Activated CD4-positive, alpha-beta T cell treated with anti-CD3 and anti-CD28 coated beads, Interleukin-2, amount 10 ng/mL, durations not matched to agents 7 days and 5 days (primary cell): ENCODE data around the gene FEM1B. TPM values are rescaled to one million over a fixed set of nuclear protein-coding genes. Genes with fewer than 3 reads are reported as not detected.
A peak's percentile ranks its signal among the peaks of the same experiment; 100 is the strongest.

Source experiments
- CTCF ChIA-PET: fragments of 350-600 bp; sonication (Branson Sonifier 250); formaldehyde crosslinking; loops from one replicate; lab custom pipeline; 2021; ENCODE audit warnings: antibody characterized with exemption; lab: Charles Lee
- POLR2A ChIA-PET: fragments of 350-600 bp; sonication (Branson Sonifier 250); formaldehyde crosslinking; loops from one replicate; lab custom pipeline; 2021; ENCODE audit warnings: antibody characterized with exemption; lab: Charles Lee
- DNase-seq: peaks from one replicate; pipeline ENCODE4 v3.0.0-alpha.2; 2020
- H3K27ac Mint-ChIP-seq: one replicate; pipeline ENCODE4 v1.8.0; 2021; ENCODE audit warnings: mild to moderate bottlenecking, moderate library complexity, mixed read lengths
- H3K27me3 Mint-ChIP-seq: one replicate; pipeline ENCODE4 v1.8.0; 2021; ENCODE audit warnings: mixed read lengths
- H3K36me3 Mint-ChIP-seq: one replicate; pipeline ENCODE4 v1.8.0; 2021; ENCODE audit warnings: low read depth, mixed read lengths
- H3K4me1 Mint-ChIP-seq: one replicate; pipeline ENCODE4 v1.8.0; 2021; ENCODE audit warnings: mixed read lengths
- H3K4me3 Mint-ChIP-seq: one replicate; pipeline ENCODE4 v1.8.0; 2021; ENCODE audit warnings: mild to moderate bottlenecking, moderate library complexity, mixed read lengths
- H3K9me3 Mint-ChIP-seq: one replicate; pipeline ENCODE4 v1.8.0; 2021; ENCODE audit warnings: mixed read lengths
- total RNA-seq, 2 experiments: library from RNA; stranded (reverse); gene quantifications; one replicate each; pipeline ENCODE4 v1.2.3, GENCODE V29; 2021

FEM1B gene
- total RNA-seq, 2 experiments from 2014 or later: 51.7 to 66.3 TPM

GRCh38 chr15:68307131-68307928 is 29.8 kb downstream of the FEM1B start:
- no peak overlapping the region for H3K27ac Mint-ChIP-seq
- POLR2A ChIA-PET: no interaction called here
- no peaks in the 10 kb centered on the region for H3K36me3 Mint-ChIP-seq
- no peaks in the 10 kb centered on the region for H3K9me3 Mint-ChIP-seq
- peak; percentile 4 for DNase-seq
- CTCF ChIA-PET: interaction anchor here (0.6 to 2.3 kb wide), 14 partner anchors 8 to 232 kb away, joined by 3 to 18 read pairs (median 4); no protein-coding TSS in a partner anchor
- H3K4me1 Mint-ChIP-seq: peaks cover 14% of the 10 kb centered on the region
- no peak overlapping the region for H3K4me3 Mint-ChIP-seq
- H3K27me3 Mint-ChIP-seq: no peaks in the 10 kb centered on the region

GRCh38 chr15:68309024-68309423 is 31.5 kb downstream of the FEM1B start:
- Mint-ChIP-seq H3K9me3 (no peaks in the 10 kb centered on the region), H3K4me3 (no peak overlapping the region), H3K4me1 (peaks cover 14% of the 10 kb centered on the region), H3K36me3 (no peaks in the 10 kb centered on the region), H3K27me3 (no peaks in the 10 kb centered on the region), H3K27ac (no peak overlapping the region)
- POLR2A ChIA-PET: no interaction called here
- CTCF ChIA-PET: no interaction called here
- peak; percentile 0 for DNase-seq

- H3K36me3 Mint-ChIP-seq: no peaks in the 10 kb centered on the region
- H3K4me3 Mint-ChIP-seq: no peak overlapping the region
- H3K27me3 Mint-ChIP-seq: no peaks in the 10 kb centered on the region
- CTCF ChIA-PET: interaction anchor here (0.8 to 1.3 kb wide), 3 partner anchors 10 to 481 kb away, joined by 3 to 5 read pairs (median 3); no protein-coding TSS in a partner anchor
- H3K9me3 Mint-ChIP-seq: no peaks in the 10 kb centered on the region
- H3K27ac Mint-ChIP-seq: no peak overlapping the region
- peaks cover 16% of the 10 kb centered on the region for H3K4me1 Mint-ChIP-seq
- DNase-seq: peak; percentile 2
- POLR2A ChIA-PET: no interaction called here
Observed at GRCh38 chr15:68310178-68310803, 32.7 kb downstream of the FEM1B start.

GRCh38 chr15:68310804-68311463 is 33.4 kb downstream of the FEM1B start:
- no peaks in the 10 kb centered on the region for H3K36me3 Mint-ChIP-seq
- H3K4me1 Mint-ChIP-seq: peaks cover 23% of the 10 kb centered on the region
- peak; percentile 3 for DNase-seq
- peak overlapping the region; percentile 31 for H3K27ac Mint-ChIP-seq
- no peaks in the 10 kb centered on the region for H3K9me3 Mint-ChIP-seq
- H3K27me3 Mint-ChIP-seq: no peaks in the 10 kb centered on the region
- H3K4me3 Mint-ChIP-seq: no peak overlapping the region
- ChIA-PET CTCF (interaction anchor here (0.8 to 1.3 kb wide), 3 partner anchors 9 to 480 kb away, joined by 3 to 5 read pairs (median 3); no protein-coding TSS in a partner anchor), POLR2A (no interaction called here)

- ChIA-PET POLR2A (no interaction called here), CTCF (interaction anchor here (1.1 to 1.3 kb wide), 2 partner anchors 11 to 480 kb away, joined by 3 to 5 read pairs; no protein-coding TSS in a partner anchor)
- DNase-seq: no peak
- no peaks in the 10 kb centered on the region for H3K27me3 Mint-ChIP-seq
- H3K4me3 Mint-ChIP-seq: no peak overlapping the region
- H3K27ac Mint-ChIP-seq: no peak overlapping the region
- peaks cover 19% of the 10 kb centered on the region for H3K4me1 Mint-ChIP-seq
- no peaks in the 10 kb centered on the region for H3K9me3 Mint-ChIP-seq
- no peaks in the 10 kb centered on the region for H3K36me3 Mint-ChIP-seq
Observed at GRCh38 chr15:68311464-68311835, 33.9 kb downstream of the FEM1B start.

GRCh38 chr15:68311859-68312557 is 34.5 kb downstream of the FEM1B start:
- Mint-ChIP-seq H3K36me3 (no peaks in the 10 kb centered on the region), H3K27me3 (no peaks in the 10 kb centered on the region), H3K4me3 (no peak overlapping the region), H3K27ac (peak overlapping the region; percentile 25), H3K4me1 (peaks cover 16% of the 10 kb centered on the region), H3K9me3 (no peaks in the 10 kb centered on the region)
- DNase-seq: no peak
- POLR2A ChIA-PET: interaction anchor here (0.5 kb wide), 1 partner anchor 53 kb away, joined by 4 read pairs; no protein-coding TSS in a partner anchor
- CTCF ChIA-PET: interaction anchor here (0.9 kb wide), 1 partner anchor 116 kb away, joined by 3 read pairs; no protein-coding TSS in a partner anchor

GRCh38 chr15:68312701-68313204 is 35.2 kb downstream of the FEM1B start:
- Mint-ChIP-seq H3K27me3 (no peaks in the 10 kb centered on the region), H3K4me1 (peaks cover 12% of the 10 kb centered on the region), H3K9me3 (no peaks in the 10 kb centered on the region), H3K27ac (no peak overlapping the region), H3K4me3 (no peak overlapping the region), H3K36me3 (no peaks in the 10 kb centered on the region)
- no peak for DNase-seq
- ChIA-PET POLR2A (interaction anchor here (0.5 kb wide), 1 partner anchor 52 kb away, joined by 4 read pairs; no protein-coding TSS in a partner anchor), CTCF (interaction anchor here (0.9 kb wide), 1 partner anchor 115 kb away, joined by 3 read pairs; no protein-coding TSS in a partner anchor)

- Mint-ChIP-seq H3K27ac (no peak overlapping the region), H3K9me3 (no peaks in the 10 kb centered on the region), H3K4me3 (no peak overlapping the region), H3K4me1 (peaks cover 11% of the 10 kb centered on the region), H3K27me3 (no peaks in the 10 kb centered on the region), H3K36me3 (no peaks in the 10 kb centered on the region)
- CTCF ChIA-PET: interaction anchor here (1.7 kb wide), 1 partner anchor 24 kb away, joined by 4 read pairs; no protein-coding TSS in a partner anchor
- POLR2A ChIA-PET: no interaction called here
- DNase-seq: no peak
Observed at GRCh38 chr15:68313501-68314410, 36.2 kb downstream of the FEM1B start.

GRCh38 chr15:68314563-68314962 is 37.0 kb downstream of the FEM1B start:
- H3K4me1 Mint-ChIP-seq: peaks cover 11% of the 10 kb centered on the region
- CTCF ChIA-PET: interaction anchor here (1.6 to 1.7 kb wide), 2 partner anchors 23 to 28 kb away, joined by 4 read pairs; no protein-coding TSS in a partner anchor
- H3K36me3 Mint-ChIP-seq: no peaks in the 10 kb centered on the region
- H3K4me3 Mint-ChIP-seq: no peak overlapping the region
- H3K9me3 Mint-ChIP-seq: no peaks in the 10 kb centered on the region
- H3K27me3 Mint-ChIP-seq: no peaks in the 10 kb centered on the region
- DNase-seq: no peak
- H3K27ac Mint-ChIP-seq: peak overlapping the region; percentile 86
- POLR2A ChIA-PET: no interaction called here

GRCh38 chr15:68315035-68315434 is 37.5 kb downstream of the FEM1B start:
- ChIA-PET POLR2A (no interaction called here), CTCF (interaction anchor here (0.6 to 1.7 kb wide), 4 partner anchors 8 to 46 kb away, joined by 3 to 6 read pairs (median 4); no protein-coding TSS in a partner anchor)
- no peaks in the 10 kb centered on the region for H3K27me3 Mint-ChIP-seq
- H3K27ac Mint-ChIP-seq: peak overlapping the region; percentile 86
- peaks cover 11% of the 10 kb centered on the region for H3K4me1 Mint-ChIP-seq
- no peaks in the 10 kb centered on the region for H3K9me3 Mint-ChIP-seq
- H3K36me3 Mint-ChIP-seq: no peaks in the 10 kb centered on the region
- H3K4me3 Mint-ChIP-seq: no peak overlapping the region
- DNase-seq: no peak

- POLR2A ChIA-PET: no interaction called here
- H3K27me3 Mint-ChIP-seq: no peaks in the 10 kb centered on the region
- no peaks in the 10 kb centered on the region for H3K36me3 Mint-ChIP-seq
- H3K27ac Mint-ChIP-seq: peak overlapping the region; percentile 86
- H3K4me3 Mint-ChIP-seq: no peak overlapping the region
- peaks cover 11% of the 10 kb centered on the region for H3K4me1 Mint-ChIP-seq
- no peaks in the 10 kb centered on the region for H3K9me3 Mint-ChIP-seq
- CTCF ChIA-PET: interaction anchor here (0.5 to 1.7 kb wide), 5 partner anchors 9 to 923 kb away, joined by 3 to 6 read pairs (median 4); no protein-coding TSS in a partner anchor
- no peak for DNase-seq
Observed at GRCh38 chr15:68315495-68316031, 38.0 kb downstream of the FEM1B start.
